HCT116 (cell line): ENCODE measurements around the gene KRT26. TPM values are rescaled to one million over a fixed set of nuclear protein-coding genes. Genes with fewer than 3 reads are reported as not detected.

Experiments
- ATAC-seq: fragments of 200-7000 bp; cut with Tn5 transposase; 2 replicates; pipeline ENCODE4 v1.9.1; 2020; ENCODE audit warnings: mild to moderate bottlenecking, moderate library complexity
- BruUV-seq: library from RNA; stranded (reverse); fragments of 400-500 nt; replicated peaks from 2 replicates; lab custom pipeline; 2021; lab: Mats Ljungman, UMichigan
- CTCF ChIA-PET: fragments of 300-600 bp; sonication (Branson Sonifier 250); formaldehyde crosslinking; loops from one replicate; lab custom pipeline; 2021; ENCODE audit warnings: antibody characterized with exemption; lab: Charles Lee
- POLR2A ChIA-PET: fragments of 300-600, 350-600 bp; sonication (Branson Sonifier 250); formaldehyde crosslinking; loops from one replicate; lab custom pipeline; 2021; ENCODE audit warnings: antibody characterized with exemption; lab: Charles Lee
- RAD21 ChIA-PET, 2 experiments: fragments of 300-600 bp; sonication (Branson Sonifier 250); formaldehyde crosslinking; loops; one replicate each; lab custom pipeline; 2023; ENCODE audit warnings: low total read pairs in 2 of 2; ENCODE audit not compliant: uncharacterized antibody in 2 of 2, unreplicated experiment in 2 of 2, low non-redundant PET in 1 of 2; lab: Charles Lee
- DNase-seq: peaks from one replicate; pipeline ENCODE4 v3.0.0-alpha.2; 2010; ENCODE audit warnings: low read depth, low spot score
- H2AFZ ChIP-seq: fragments of 200-600 bp; shearing (Covaris generic), sonication (generic); 2 replicates; pipeline ENCODE4 v1.6.1; 2017; ENCODE audit warnings: low read depth, mixed run types, mixed read lengths, antibody characterized with exemption, low read length; ENCODE audit not compliant: poor library complexity, severe bottlenecking
- H3K27ac ChIP-seq: 2 replicates; pipeline ENCODE4 v1.5.1; 2012; ENCODE audit warnings: low read depth, low read length
- H3K27me3 ChIP-seq: fragments of 200-600 bp; sonication (generic); 2 replicates; pipeline ENCODE4 v1.6.1; 2016; ENCODE audit warnings: mixed run types, low read length, mixed read lengths; ENCODE audit not compliant: insufficient read depth
- H3K36me3 ChIP-seq, 2 experiments: fragments of 200-500 bp in 1 of 2; fragments of 200-600 bp in 1 of 2; sonication (Bioruptor generic) in 1 of 2; sonication (generic) in 1 of 2; 2 replicates each; pipeline versions ENCODE4 v1.5.1 to v1.6.1; 2014 to 2016; ENCODE audit warnings: low read length in 2 of 2, inconsistent platforms in 1 of 2, mixed read lengths in 1 of 2, mixed run types in 1 of 2; ENCODE audit not compliant: insufficient read depth in 2 of 2, control insufficient read depth in 1 of 2
- H3K4me1 ChIP-seq, 2 experiments: fragments of 200-600 bp in 1 of 2; sonication (generic) in 1 of 2; 2 replicates each; pipeline versions ENCODE4 v1.5.1 to v1.6.1; 2012 to 2017; ENCODE audit warnings: low read length in 2 of 2, inconsistent platforms in 1 of 2, mild to moderate bottlenecking in 1 of 2, mixed read lengths in 1 of 2, mixed run types in 1 of 2, moderate library complexity in 1 of 2; ENCODE audit not compliant: insufficient read depth in 2 of 2, control insufficient read depth in 1 of 2
- H3K4me2 ChIP-seq: fragments of 200-600 bp; sonication (generic); 2 replicates; pipeline ENCODE4 v1.6.1; 2017; ENCODE audit warnings: mixed run types, low read length, mixed read lengths
- H3K4me3 ChIP-seq, 2 experiments: fragments of 200-600 bp in 1 of 2; sonication (generic) in 1 of 2; replicated peaks in 1 of 2; 2 replicates each; pipeline ENCODE4 v1.5.1; 2011 to 2016; ENCODE audit warnings: low read length in 2 of 2, control low read depth in 1 of 2, low read depth in 1 of 2, mild to moderate bottlenecking in 1 of 2, mixed read lengths in 1 of 2, mixed run types in 1 of 2
- H3K79me2 ChIP-seq: fragments of 200-600 bp; sonication (generic); 2 replicates; pipeline ENCODE4 v1.6.1; 2017; ENCODE audit warnings: mild to moderate bottlenecking, mixed run types, low read length, moderate library complexity, mixed read lengths; ENCODE audit not compliant: insufficient read depth
- H3K9ac ChIP-seq: fragments of 200-600 bp; sonication (generic); 2 replicates; pipeline ENCODE4 v1.6.1; 2016; ENCODE audit warnings: low read length, mixed read lengths
- H3K9me2 ChIP-seq: fragments of 200-600 bp; sonication (generic), shearing (Covaris generic); 2 replicates; pipeline ENCODE4 v1.6.1; 2017; ENCODE audit warnings: mixed run types, mild to moderate bottlenecking, moderate library complexity; ENCODE audit not compliant: insufficient read depth
- H3K9me3 ChIP-seq, 2 experiments: fragments of 200-500 bp in 1 of 2; fragments of 200-600 bp in 1 of 2; sonication (Bioruptor generic) in 1 of 2; sonication (generic) in 1 of 2; 2 replicates each; pipeline ENCODE4 v1.6.1; 2014 to 2017; ENCODE audit warnings: low read length in 2 of 2, mixed read lengths in 2 of 2, inconsistent platforms in 1 of 2, low read depth in 1 of 2, mild to moderate bottlenecking in 1 of 2, mixed run types in 1 of 2, moderate library complexity in 1 of 2; ENCODE audit not compliant: control insufficient read depth in 1 of 2, insufficient read depth in 1 of 2
- H4K20me1 ChIP-seq: fragments of 200-600 bp; sonication (generic), shearing (Covaris generic); 2 replicates; pipeline ENCODE4 v1.6.1; 2017; ENCODE audit warnings: mixed run types, mild to moderate bottlenecking, moderate library complexity; ENCODE audit not compliant: insufficient read depth
- CEBPB ChIP-seq: IDR thresholded peaks from 2 replicates; pipeline ENCODE4 v1.6.1; 2012; ENCODE audit warnings: low read depth
- CTCF ChIP-seq, 3 experiments: fragments of 200-600 bp in 1 of 3; sonication (generic) in 1 of 3; IDR thresholded peaks in 2 of 3; conservative IDR thresholded peaks in 1 of 3; 2 replicates each; pipeline ENCODE4 v1.5.1; 2012 to 2017; ENCODE audit warnings: low read depth in 2 of 3, low read length in 2 of 3, antibody characterized with exemption in 1 of 3, borderline replicate concordance in 1 of 3, control low read depth in 1 of 3, mild to moderate bottlenecking in 1 of 3, mixed read lengths in 1 of 3, mixed run types in 1 of 3, moderate library complexity in 1 of 3; ENCODE audit not compliant: insufficient read depth in 1 of 3
- EGR1 ChIP-seq: IDR thresholded peaks from 2 replicates; pipeline ENCODE4 v1.6.1; 2012; ENCODE audit warnings: low read depth
- ELF1 ChIP-seq: IDR thresholded peaks from 2 replicates; pipeline ENCODE4 v1.6.1; 2012; ENCODE audit warnings: low read depth, borderline replicate concordance
- EZH2 ChIP-seq: fragments of 200-600 bp; sonication (generic); IDR thresholded peaks from 2 replicates; pipeline ENCODE4 v1.6.1; 2017; ENCODE audit warnings: antibody characterized with exemption, mixed run types
- FOSL1 ChIP-seq: IDR thresholded peaks from 2 replicates; pipeline ENCODE4 v1.6.1; 2012; ENCODE audit warnings: low read depth
- JUND ChIP-seq: IDR thresholded peaks from 2 replicates; pipeline ENCODE4 v1.6.1; 2012
- RAD21 ChIP-seq: IDR thresholded peaks from 2 replicates; pipeline ENCODE4 v1.6.1; 2012; ENCODE audit warnings: low read depth, mild to moderate bottlenecking
- SRF ChIP-seq: IDR thresholded peaks from 2 replicates; pipeline ENCODE4 v1.6.1; 2012; ENCODE audit warnings: low read depth
- TCF7L2 ChIP-seq: IDR thresholded peaks from 2 replicates; pipeline ENCODE4 v1.7.0; 2011; ENCODE audit warnings: borderline replicate concordance, inconsistent platforms; ENCODE audit not compliant: insufficient read depth, insufficient read length; ENCODE audit errors: extremely low read depth
- intact Hi-C: fragments of 100-400 bp; cut with micrococcal nuclease; formaldehyde crosslinking; loops from 2 replicates; pipeline ENCODE4 v1.10.0; 2022
- total RNA-seq: library from RNA; stranded (reverse); gene quantifications from one replicate; pipeline ENCODE4 v1.2.1, GENCODE V29; 2021; ENCODE audit not compliant: unreplicated experiment
- TF ChIP-seq, protein P1 (sequence below): IDR thresholded peaks from 2 replicates; pipeline ENCODE4 v1.6.1; 2012; ENCODE audit warnings: low read depth
- TF ChIP-seq, protein P2 (sequence below): IDR thresholded peaks from 2 replicates; pipeline ENCODE4 v1.6.1; 2012

The KRT26 gene
- total RNA-seq, 1 experiment from 2014 or later: not detected

DNA sequence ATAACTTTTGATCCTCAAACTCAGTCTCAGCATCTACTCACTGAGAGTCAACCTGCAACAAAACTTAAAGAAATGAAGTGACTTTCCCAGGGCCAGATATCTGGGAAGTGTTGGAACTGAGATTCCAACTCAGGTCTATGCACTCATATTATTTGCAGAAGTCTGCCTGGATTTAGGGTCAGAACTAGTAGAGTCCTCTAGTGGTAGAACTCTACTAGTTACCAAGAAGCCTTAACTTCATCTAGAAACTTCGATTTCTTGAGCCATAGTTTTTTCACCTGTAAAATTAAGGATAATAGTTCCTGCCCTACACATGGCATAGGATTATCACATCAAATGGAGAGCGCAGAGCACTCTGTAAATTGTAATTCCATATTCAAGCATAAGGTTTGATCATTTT lies 45.1 kb downstream of the KRT26 start:
- Histone ChIP-seq H4K20me1 (no peaks in the 10 kb centered on the region), H3K4me3 (no peak overlapping the region), H3K4me2 (no peak overlapping the region), H3K9me3 (no peaks in the 10 kb centered on the region), H3K79me2 (no peaks in the 10 kb centered on the region), H3K9ac (no peak overlapping the region), H3K27ac (no peak overlapping the region), H2AFZ (peak overlapping the region; percentile 4), H3K27me3 (no peaks in the 10 kb centered on the region), H3K36me3 (no peaks in the 10 kb centered on the region), H3K9me2 (no peaks in the 10 kb centered on the region), H3K4me1 (no peaks in the 10 kb centered on the region)
- TF ChIP-seq ELF1 (no peak), RAD21 (peak; percentile 48), CTCF (IDR thresholded peaks at IDR 0.05 in 2 of 3, conservative IDR thresholded peaks at IDR 0.05 in 1 of 3; ENCODE audit: borderline replicate concordance in 1 of 3, insufficient read depth in 1 of 3, low read depth in 2 of 3, low read length in 2 of 3) (peak; percentile 20 to 43 (median 41); a peak in 5 of 6 replicates)
- ChIA-PET CTCF (interaction anchor here (1.0 kb wide), 1 partner anchor 10 kb away, joined by 3 read pairs; no protein-coding TSS in a partner anchor), POLR2A (no interaction called here), RAD21 (no interaction called here)
- DNase-seq (peak; percentile 16), ATAC-seq (peak; percentile 65)
- BruUV-seq: no TSS peak
- intact Hi-C loops: loop anchor here (2.0 kb wide), 1 partner anchor 106 kb away; no protein-coding TSS in a partner anchor

DNA sequence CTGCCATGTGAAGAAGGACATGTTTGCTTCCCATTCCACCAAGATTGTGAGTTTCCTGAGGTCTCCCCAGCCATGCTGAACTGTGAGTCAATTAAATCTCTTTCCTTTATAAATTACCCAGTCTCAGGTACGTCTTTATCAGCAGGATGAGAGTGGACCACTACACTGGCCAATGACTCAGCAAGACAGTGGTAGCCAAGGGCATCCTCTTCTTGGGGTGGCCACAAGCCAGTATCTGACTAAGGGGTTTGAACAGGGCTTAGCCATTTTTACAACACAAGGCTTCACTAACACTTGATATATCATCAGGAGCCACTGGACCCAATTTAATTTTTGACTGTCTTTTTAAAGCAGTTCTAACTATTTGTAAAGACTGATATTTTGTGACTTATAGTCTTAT lies 47.3 kb downstream of the KRT26 start:
- Histone ChIP-seq H3K36me3 (no peaks in the 10 kb centered on the region), H2AFZ (no peak overlapping the region), H3K27ac (no peak overlapping the region), H3K9me2 (no peaks in the 10 kb centered on the region), H3K79me2 (no peaks in the 10 kb centered on the region), H3K9me3 (no peaks in the 10 kb centered on the region), H3K9ac (no peak overlapping the region), H3K27me3 (no peaks in the 10 kb centered on the region), H3K4me2 (no peak overlapping the region), H4K20me1 (no peaks in the 10 kb centered on the region), H3K4me1 (no peaks in the 10 kb centered on the region)
- ATAC-seq (no peak), DNase-seq (no peak)
- ChIA-PET RAD21 (no interaction called here), CTCF (no interaction called here)
- intact Hi-C loops: no loop called here
- TF ChIP-seq SRF (no peak), EGR1 (no peak), JUND (no peak), ELF1 (no peak), CEBPB (no peak), FOSL1 (no peak), EZH2 (no peak), RAD21 (no peak), TCF7L2 (no peak)
- TF ChIP-seq, protein P1, sequence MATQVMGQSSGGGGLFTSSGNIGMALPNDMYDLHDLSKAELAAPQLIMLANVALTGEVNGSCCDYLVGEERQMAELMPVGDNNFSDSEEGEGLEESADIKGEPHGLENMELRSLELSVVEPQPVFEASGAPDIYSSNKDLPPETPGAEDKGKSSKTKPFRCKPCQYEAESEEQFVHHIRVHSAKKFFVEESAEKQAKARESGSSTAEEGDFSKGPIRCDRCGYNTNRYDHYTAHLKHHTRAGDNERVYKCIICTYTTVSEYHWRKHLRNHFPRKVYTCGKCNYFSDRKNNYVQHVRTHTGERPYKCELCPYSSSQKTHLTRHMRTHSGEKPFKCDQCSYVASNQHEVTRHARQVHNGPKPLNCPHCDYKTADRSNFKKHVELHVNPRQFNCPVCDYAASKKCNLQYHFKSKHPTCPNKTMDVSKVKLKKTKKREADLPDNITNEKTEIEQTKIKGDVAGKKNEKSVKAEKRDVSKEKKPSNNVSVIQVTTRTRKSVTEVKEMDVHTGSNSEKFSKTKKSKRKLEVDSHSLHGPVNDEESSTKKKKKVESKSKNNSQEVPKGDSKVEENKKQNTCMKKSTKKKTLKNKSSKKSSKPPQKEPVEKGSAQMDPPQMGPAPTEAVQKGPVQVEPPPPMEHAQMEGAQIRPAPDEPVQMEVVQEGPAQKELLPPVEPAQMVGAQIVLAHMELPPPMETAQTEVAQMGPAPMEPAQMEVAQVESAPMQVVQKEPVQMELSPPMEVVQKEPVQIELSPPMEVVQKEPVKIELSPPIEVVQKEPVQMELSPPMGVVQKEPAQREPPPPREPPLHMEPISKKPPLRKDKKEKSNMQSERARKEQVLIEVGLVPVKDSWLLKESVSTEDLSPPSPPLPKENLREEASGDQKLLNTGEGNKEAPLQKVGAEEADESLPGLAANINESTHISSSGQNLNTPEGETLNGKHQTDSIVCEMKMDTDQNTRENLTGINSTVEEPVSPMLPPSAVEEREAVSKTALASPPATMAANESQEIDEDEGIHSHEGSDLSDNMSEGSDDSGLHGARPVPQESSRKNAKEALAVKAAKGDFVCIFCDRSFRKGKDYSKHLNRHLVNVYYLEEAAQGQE: no peak
- TF ChIP-seq, protein P2, sequence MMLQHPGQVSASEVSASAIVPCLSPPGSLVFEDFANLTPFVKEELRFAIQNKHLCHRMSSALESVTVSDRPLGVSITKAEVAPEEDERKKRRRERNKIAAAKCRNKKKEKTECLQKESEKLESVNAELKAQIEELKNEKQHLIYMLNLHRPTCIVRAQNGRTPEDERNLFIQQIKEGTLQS: no peak
- TF ChIP-seq, all 23 proteins: peak for 0
- no peak overlapping the region for H3K4me3 ChIP-seq
- POLR2A ChIA-PET: no interaction called here
- no TSS peak for BruUV-seq
